ENCODE results near the gene RPL27. TPM values are rescaled to one million over a fixed set of nuclear protein-coding genes. Genes with fewer than 3 reads are reported as not detected.

The RPL27 gene
- total RNA-seq, 2 experiments from 2014 or later: 1,039 to 1,066 TPM

Other genes with a start within 250 kb of the RPL27 start
- gene RAMP2, start 237.2 kb upstream of the RPL27 start, total RNA-seq: not detected
- 10 to 100 TPM; 61.0 to 63.5 TPM for gene VPS25, start 225.0 kb upstream of the RPL27 start, total RNA-seq
- gene WNK4, start 217.8 kb upstream of the RPL27 start, total RNA-seq: under 1 TPM; 0.43 to 0.78 TPM
- gene COA3, start 199.7 kb upstream of the RPL27 start, total RNA-seq: 10 to 100 TPM; 37.0 to 38.5 TPM
- gene CNTD1, start 199.6 kb upstream of the RPL27 start, total RNA-seq: under 1 TPM in 1 of 2 experiments, not detected in 1; 0.45 TPM
- gene BECN1, start 174.1 kb upstream of the RPL27 start, total RNA-seq: 10 to 100 TPM; 94.5 to 95.9 TPM
- 10 to 100 TPM; 85.0 to 96.6 TPM for gene PSME3, start 165.0 kb upstream of the RPL27 start, total RNA-seq
- 1 to 10 TPM; 2.5 to 2.7 TPM for gene AOC2, start 153.8 kb upstream of the RPL27 start, total RNA-seq
- gene AOC3, start 147.2 kb upstream of the RPL27 start, total RNA-seq: under 1 TPM; 0.74 to 0.86 TPM
- gene G6PC1, start 97.6 kb upstream of the RPL27 start, total RNA-seq: not detected
- 10 to 100 TPM; 39.9 to 43.2 TPM for gene AARSD1, start 34.0 kb upstream of the RPL27 start, total RNA-seq
- under 1 TPM; 0.28 to 0.39 TPM for gene PTGES3L, start 18.3 kb upstream of the RPL27 start, total RNA-seq
- 10 to 100 TPM; 16.5 to 17.8 TPM for gene RUNDC1, start 17.9 kb upstream of the RPL27 start, total RNA-seq
- gene IFI35, start 8.4 kb downstream of the RPL27 start, total RNA-seq: 10 to 100 TPM; 92.7 to 99.2 TPM
- gene VAT1, start 24.0 kb downstream of the RPL27 start, total RNA-seq: 10 to 100 TPM; 24.4 to 34.0 TPM
- gene RND2, start 26.8 kb downstream of the RPL27 start, total RNA-seq: under 1 TPM in 1 of 2 experiments, not detected in 1; 0.14 TPM
- gene BRCA1, start 126.9 kb downstream of the RPL27 start, total RNA-seq: 10 to 100 TPM; 53.5 to 61.4 TPM
- 10 to 100 TPM; 60.5 to 67.4 TPM for gene NBR1, start 172.8 kb downstream of the RPL27 start, total RNA-seq
- 10 to 100 TPM; 20.3 TPM for gene TMEM106A, start 213.5 kb downstream of the RPL27 start, total RNA-seq
- under 1 TPM in 1 of 2 experiments, not detected in 1; 0.45 TPM for gene CCDC200, start 230.2 kb downstream of the RPL27 start, total RNA-seq
- gene RNU2-1, start 235.6 kb downstream of the RPL27 start, total RNA-seq: 1,000 to 10,000 TPM; 7,127 to 8,381 TPM

Measured in activated naive CD8-positive, alpha-beta T cell treated with anti-CD3 and anti-CD28 coated beads, Interleukin-2, amount 10 ng/mL, durations not matched to agents 7 days and 5 days (primary cell).